Activated CD8-positive, alpha-beta T cell treated with anti-CD3 and anti-CD28 coated beads, Interleukin-2, amount 10 ng/mL, durations not matched to agents 7 days and 5 days (primary cell): ENCODE measurements around the gene RLBP1. TPM values are rescaled to one million over a fixed set of nuclear protein-coding genes. Genes with fewer than 3 reads are reported as not detected.

Experiments used
- ATAC-seq: fragments of 150-1000 bp; cut with Tn5 transposase; one replicate; pipeline ENCODE4 v1.10.0; 2021; ENCODE audit warnings: moderate library complexity
- CTCF ChIA-PET: fragments of 350-600 bp; sonication (Branson Sonifier 250); formaldehyde crosslinking; loops from one replicate; lab custom pipeline; 2021; ENCODE audit warnings: antibody characterized with exemption; lab: Charles Lee
- POLR2A ChIA-PET: fragments of 350-600 bp; sonication (Branson Sonifier 250); formaldehyde crosslinking; loops from one replicate; lab custom pipeline; 2021; ENCODE audit warnings: antibody characterized with exemption; lab: Charles Lee
- DNase-seq: peaks from one replicate; pipeline ENCODE4 v3.0.0-alpha.2; 2020
- H3K27ac Mint-ChIP-seq: one replicate; pipeline ENCODE4 v1.8.0; 2021; ENCODE audit warnings: mild to moderate bottlenecking, mixed read lengths
- H3K27me3 Mint-ChIP-seq: one replicate; pipeline ENCODE4 v1.8.0; 2021; ENCODE audit warnings: low read depth, mixed read lengths
- H3K36me3 Mint-ChIP-seq: one replicate; pipeline ENCODE4 v1.8.0; 2021; ENCODE audit warnings: low read depth, mixed read lengths
- H3K4me1 Mint-ChIP-seq: one replicate; pipeline ENCODE4 v1.8.0; 2021; ENCODE audit warnings: low read depth, mixed read lengths
- H3K4me3 Mint-ChIP-seq: one replicate; pipeline ENCODE4 v1.8.0; 2021; ENCODE audit warnings: mild to moderate bottlenecking, mixed read lengths
- H3K9me3 Mint-ChIP-seq: one replicate; pipeline ENCODE4 v1.8.0; 2022; ENCODE audit warnings: mixed read lengths; ENCODE audit not compliant: insufficient read depth
- total RNA-seq, 2 experiments: library from RNA; stranded (reverse); gene quantifications; one replicate each; pipeline ENCODE4 v1.2.3, GENCODE V29; 2021

RLBP1 gene
- total RNA-seq, 2 experiments from 2014 or later: not detected

DNA sequence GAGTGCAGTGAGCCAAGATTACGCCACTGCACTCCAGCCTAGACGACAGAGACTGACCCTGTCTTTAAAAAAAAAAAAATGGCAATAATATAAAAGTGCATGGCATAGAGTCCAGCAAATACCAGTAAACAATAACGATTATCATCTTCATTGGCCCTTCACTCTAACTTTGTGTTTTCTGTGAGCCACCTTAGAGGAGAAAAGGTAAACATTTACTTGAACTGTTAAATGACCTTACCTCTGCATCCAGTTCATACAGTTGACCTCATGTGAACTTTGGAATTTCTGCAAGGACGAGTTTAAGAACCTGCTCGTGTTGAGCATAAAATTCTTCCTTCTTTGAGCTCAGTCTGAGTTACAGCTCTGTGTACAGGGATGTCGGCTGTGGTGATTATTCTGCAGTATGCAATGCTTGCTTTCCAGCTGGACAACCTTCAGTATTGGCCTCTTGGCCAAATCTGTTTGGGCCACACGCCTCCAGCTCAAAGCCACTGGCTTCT, 56.6 kb downstream of the RLBP1 start:
- Mint-ChIP-seq H3K4me3 (no peak overlapping the region), H3K4me1 (peaks cover 12% of the 10 kb centered on the region), H3K27me3 (no peaks in the 10 kb centered on the region), H3K9me3 (no peaks in the 10 kb centered on the region), H3K36me3 (peaks cover 7% of the 10 kb centered on the region), H3K27ac (no peak overlapping the region)
- POLR2A ChIA-PET: no interaction called here
- ATAC-seq: no peak
- no peak for DNase-seq
- CTCF ChIA-PET: interaction anchor here (1.1 to 1.5 kb wide), 3 partner anchors 13 to 107 kb away, joined by 3 to 8 read pairs (median 5); no protein-coding TSS in a partner anchor

- Mint-ChIP-seq H3K4me3 (no peak overlapping the region), H3K9me3 (no peaks in the 10 kb centered on the region), H3K27ac (no peak overlapping the region), H3K36me3 (peaks cover 9% of the 10 kb centered on the region), H3K4me1 (peaks cover 12% of the 10 kb centered on the region), H3K27me3 (no peaks in the 10 kb centered on the region)
- ChIA-PET CTCF (no interaction called here), POLR2A (no interaction called here)
- no peak for DNase-seq
- no peak for ATAC-seq
These were observed 57.9 kb downstream of the RLBP1 start for GRCh38 chr15:89163271-89164055.

GRCh38 chr15:89161666-89162065, 59.7 kb downstream of the RLBP1 start:
- ChIA-PET CTCF (no interaction called here), POLR2A (no interaction called here)
- Mint-ChIP-seq H3K36me3 (peaks cover 17% of the 10 kb centered on the region), H3K4me3 (no peak overlapping the region), H3K9me3 (no peaks in the 10 kb centered on the region), H3K4me1 (no peaks in the 10 kb centered on the region), H3K27ac (no peak overlapping the region), H3K27me3 (no peaks in the 10 kb centered on the region)
- DNase-seq: no peak
- no peak for ATAC-seq

Other genes with a start within 250 kb of the RLBP1 start
- 10 to 100 TPM; 71.3 to 71.9 TPM for gene ABHD2, start 133.1 kb downstream of the RLBP1 start, total RNA-seq
- 100 to 1,000 TPM; 203 to 213 TPM for gene FANCI, start 22.4 kb upstream of the RLBP1 start, total RNA-seq
- 100 to 1,000 TPM; 121 to 128 TPM for gene POLG, start 113.2 kb upstream of the RLBP1 start, total RNA-seq